GM18870 (cell line): ENCODE measurements around the gene ZDHHC9.

ENCODE experiments used
- ATAC-seq: cut with Tn5 transposase; IDR thresholded peaks from one replicate; pipeline ENCODE4 v1.9.1; 2021; ENCODE audit warnings: moderate library complexity; ENCODE audit not compliant: unreplicated experiment

The ZDHHC9 gene

GRCh38 chrX:129787336-129788055, 56.2 kb downstream of the ZDHHC9 start:
- ATAC-seq: no peak

DNA sequence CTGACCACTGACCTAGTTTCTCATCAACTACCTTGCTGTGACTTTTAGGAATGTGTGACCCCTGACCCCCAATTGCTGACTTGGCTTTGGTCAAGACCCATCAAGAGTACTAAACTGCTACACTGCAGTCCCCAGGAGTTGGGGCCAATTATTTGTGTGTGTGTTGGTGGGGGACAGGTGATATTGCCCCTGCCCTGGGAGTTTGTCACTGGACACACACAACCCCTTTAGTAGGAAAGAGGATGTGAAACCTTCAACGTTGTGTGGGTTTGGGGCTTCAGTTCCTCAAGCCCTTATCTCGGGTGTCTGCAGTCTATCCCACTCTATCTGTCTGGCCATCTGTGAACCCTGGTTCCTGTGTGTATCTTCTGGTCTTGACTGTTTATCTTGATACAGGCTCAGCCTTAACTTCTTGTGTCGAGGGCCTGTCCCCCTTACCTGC, 57.5 kb downstream of the ZDHHC9 start:
- peak; percentile 86 for ATAC-seq

DNA sequence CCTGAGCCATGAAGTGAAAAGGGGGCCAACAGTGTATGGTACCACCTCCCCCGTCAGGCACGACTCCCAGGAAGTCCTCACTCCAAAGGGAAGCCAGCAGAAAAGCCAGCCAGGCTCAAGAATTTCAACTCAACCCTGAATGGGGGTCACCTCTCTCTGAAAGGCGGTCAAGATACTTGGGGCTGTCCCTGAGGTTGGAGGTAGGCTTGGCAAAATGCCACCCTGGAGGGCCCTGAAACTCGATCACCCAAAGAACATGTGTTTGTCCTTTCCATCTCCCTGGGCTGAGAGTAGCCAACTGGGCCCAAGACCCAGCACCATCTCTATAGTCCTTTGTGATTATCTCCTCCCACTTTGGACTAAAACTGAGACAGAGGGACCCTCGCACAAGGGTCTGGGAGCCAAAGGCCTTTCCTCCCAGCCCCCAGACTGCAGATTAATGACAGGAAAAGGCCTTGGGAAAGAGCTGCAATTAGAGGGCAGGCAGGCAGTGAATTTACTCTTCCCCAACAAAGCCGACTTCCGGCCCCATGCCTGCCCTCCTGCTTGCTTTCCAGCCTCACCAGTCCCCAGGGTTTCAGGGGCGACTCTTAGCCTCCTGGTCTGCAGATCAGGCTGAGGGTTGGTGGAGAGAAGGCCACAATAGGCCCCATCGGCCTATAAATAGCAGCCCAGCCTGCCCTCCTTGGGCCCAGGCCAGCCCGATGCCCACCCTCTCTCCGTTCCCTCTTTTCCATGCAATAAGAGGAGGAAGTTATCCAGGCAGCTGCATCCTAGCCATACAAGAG, 58.3 kb downstream of the ZDHHC9 start:
- no peak for ATAC-seq

DNA sequence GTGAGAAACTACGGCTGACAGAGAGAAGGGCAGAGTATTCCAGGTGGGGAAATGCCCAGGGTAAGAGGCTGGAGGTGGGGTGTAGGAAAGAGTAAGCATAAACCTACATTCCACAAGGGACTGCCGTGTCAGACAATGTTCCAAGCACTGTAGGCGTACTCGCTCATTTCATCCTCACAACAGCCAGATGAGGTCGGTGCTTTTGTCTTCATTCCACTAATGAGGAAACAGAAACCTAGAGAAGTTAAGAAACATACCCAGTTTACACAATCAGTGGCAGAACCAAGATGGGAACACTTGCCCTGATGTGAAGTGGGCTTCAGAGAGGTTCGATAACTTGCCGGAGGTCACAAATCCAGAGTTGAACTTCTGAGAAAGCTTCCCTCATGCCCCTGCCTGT, 59.3 kb downstream of the ZDHHC9 start:
- ATAC-seq: no peak

DNA sequence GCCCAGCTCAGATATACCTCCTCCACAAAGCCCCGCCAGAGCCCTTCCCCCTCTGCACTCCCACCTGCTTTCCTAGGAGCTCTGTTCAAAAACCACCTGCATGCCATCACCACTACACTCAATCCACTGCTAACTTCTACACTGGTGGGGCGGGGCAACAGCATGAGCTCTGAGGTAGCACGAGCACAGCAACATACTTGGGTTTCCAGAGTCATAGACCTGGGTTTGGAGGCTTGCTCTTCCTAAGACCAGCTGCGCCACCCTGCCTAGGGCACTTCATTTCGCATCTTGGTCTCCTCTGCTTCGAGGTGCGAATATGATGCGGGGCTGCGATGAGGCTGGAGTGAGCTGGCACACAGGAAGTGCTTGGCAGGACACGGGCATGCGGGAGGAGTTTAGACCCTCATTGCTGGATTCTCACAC, 60.4 kb downstream of the ZDHHC9 start:
- ATAC-seq: no peak

GRCh38 chrX:129782706-129783105, 61.0 kb downstream of the ZDHHC9 start:
- ATAC-seq: no peak

DNA sequence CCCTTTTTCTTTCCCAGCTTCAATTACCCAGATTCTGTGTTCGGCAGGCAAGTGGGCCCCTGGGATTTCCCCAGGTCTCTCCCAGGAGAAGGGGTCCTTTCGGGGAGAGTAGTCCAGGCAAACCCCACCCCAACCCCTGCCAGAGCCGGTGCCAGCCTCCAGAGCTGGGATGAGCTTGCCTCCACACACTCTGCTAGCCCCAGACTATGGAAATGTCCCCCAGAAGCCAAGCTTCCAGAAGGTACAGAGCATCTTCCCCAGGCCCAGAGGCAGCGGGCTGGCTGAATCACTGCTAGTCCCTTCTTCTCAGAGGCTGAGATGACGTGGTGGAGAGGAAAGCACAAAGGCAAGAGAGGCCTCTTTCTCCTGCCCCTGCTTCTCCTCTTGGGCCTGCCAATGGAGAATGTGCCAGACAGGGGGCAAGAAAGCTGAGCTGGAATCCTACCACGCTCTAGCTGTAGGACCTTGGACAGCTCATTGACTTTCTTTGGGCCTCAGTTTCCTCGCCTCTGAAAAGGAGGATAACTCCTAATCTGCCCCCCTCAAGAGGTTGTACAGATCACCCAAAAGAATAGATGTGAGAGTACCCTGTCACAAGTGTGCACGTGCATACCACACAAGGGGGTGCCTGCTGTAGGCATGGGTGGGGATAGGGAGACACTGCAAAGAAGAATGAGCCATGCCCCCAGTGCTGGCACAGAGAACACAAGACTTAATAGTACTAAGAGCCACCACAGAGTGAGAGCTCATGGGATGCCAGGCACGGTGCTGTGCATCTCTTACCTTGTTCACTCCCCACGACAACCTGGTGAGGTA, 61.8 kb downstream of the ZDHHC9 start:
- no peak for ATAC-seq

- ATAC-seq: peak; percentile 74
These were observed 62.5 kb downstream of the ZDHHC9 start for GRCh38 chrX:129781134-129781672.

- no peak for ATAC-seq
These were observed 63.1 kb downstream of the ZDHHC9 start for GRCh38 chrX:129780441-129781105.

DNA sequence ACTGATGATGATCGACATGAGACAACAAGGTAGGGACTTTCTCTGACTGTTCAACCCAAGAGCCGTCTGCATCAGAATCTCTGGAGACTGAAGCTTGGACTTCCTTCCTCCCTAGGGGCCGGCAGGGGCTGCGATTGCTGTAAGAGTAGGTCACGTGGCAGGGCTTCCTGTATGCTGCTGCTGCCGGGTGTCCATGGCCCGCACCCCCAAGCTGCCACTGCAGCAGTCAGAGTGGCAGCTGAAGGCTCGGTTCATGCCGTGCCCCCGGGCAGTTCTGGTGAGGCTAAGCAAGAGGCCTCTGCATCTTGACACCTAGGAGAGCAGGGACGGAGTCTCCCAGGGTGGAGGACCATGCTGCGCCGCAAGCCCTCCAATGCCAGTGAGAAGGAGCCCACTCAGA, 63.9 kb downstream of the ZDHHC9 start, which contains the start of gene SASH3:
Gene SASH3, plus strand, starts transcription at position 203 of the 400 bp plus-strand sequence. Its CDS starts 149 bp downstream, at position 352.
- ATAC-seq: peak; percentile 22

GRCh38 chrX:129779086-129779672, 64.5 kb downstream of the ZDHHC9 start:
- ATAC-seq: no peak

- ATAC-seq: peak; percentile 15
These were observed 66.3 kb downstream of the ZDHHC9 start for GRCh38 chrX:129777218-129778030.

- ATAC-seq: no peak
These were observed 69.8 kb downstream of the ZDHHC9 start for GRCh38 chrX:129773649-129774458.

GRCh38 chrX:129772796-129773431, 70.8 kb downstream of the ZDHHC9 start:
- ATAC-seq: peak; percentile 69

DNA sequence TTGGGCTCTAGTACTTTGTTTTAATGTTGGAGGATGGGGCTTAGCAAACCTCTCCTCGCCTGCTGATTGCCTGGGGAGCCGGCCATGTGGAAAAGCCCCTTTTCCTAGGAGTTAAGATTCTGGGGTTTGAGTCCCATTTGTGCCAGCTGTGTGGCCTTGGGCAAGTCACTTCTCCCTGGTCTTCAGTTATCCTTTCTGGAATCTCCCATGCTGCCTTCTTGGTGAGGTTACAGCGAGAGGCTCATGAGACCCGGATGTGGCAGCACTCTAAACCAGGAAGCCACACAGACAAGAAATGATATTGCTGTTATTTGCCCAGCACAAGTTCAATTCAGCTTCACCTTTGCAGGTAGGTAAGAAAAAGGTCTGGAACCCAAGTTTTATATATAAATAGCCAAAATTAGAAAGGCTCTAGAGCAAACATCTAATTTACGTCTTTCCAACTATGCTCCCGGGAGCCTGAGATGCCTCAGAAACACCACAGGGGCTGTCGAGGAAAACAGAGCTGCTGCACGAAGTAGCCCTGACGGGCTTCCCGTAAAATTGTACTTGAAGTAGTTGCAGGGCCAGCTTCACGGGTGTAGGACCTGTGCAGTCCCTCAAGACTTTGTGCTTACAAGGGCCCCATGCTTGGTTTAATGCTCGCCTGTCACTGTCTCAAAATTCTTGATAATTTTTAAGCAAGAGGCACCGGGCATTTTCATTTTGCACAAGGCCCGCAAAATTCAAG, 72.3 kb downstream of the ZDHHC9 start:
- no peak for ATAC-seq

GRCh38 chrX:129769467-129770154, 74.1 kb downstream of the ZDHHC9 start:
- peak; percentile 35 for ATAC-seq
